Lower leg skin (tissue), 3 donors: ENCODE measurements around the gene PRKAR1B.

Experiments
- CTCF ChIP-seq, 3 donors: fragments of 450-650 bp; IDR thresholded peaks; one replicate each; pipeline ENCODE4 v1.5.1; 2016; ENCODE audit warnings: antibody characterized with exemption in 3 of 3, mild to moderate bottlenecking in 3 of 3, moderate library complexity in 2 of 3
- POLR2A ChIP-seq, 2 donors: fragments of 450-650 bp; IDR thresholded peaks; one replicate each; pipeline ENCODE4 v1.6.1; 2016 to 2017; ENCODE audit warnings: antibody characterized with exemption in 2 of 2, mild to moderate bottlenecking in 1 of 2, moderate library complexity in 1 of 2

GRCh38 chr7:555551-556160 lies 171.4 kb downstream of the PRKAR1B start:
- TF ChIP-seq POLR2A (IDR thresholded peaks at IDR 0.05) (no peak), CTCF (IDR thresholded peaks at IDR 0.05) (no peak)
